GM23248 (cell line): ENCODE measurements around the gene CAPS.

Experiments used
- EZH2 ChIP-seq: fragments of 200-600 bp; sonication (generic); IDR thresholded peaks from 2 replicates; pipeline ENCODE4 v1.6.1; 2018; ENCODE audit warnings: antibody characterized with exemption, mild to moderate bottlenecking; ENCODE audit not compliant: insufficient read depth, poor library complexity, severe bottlenecking
- EZH2phosphoT487 ChIP-seq: fragments of 200-600 bp; sonication (generic); IDR thresholded peaks from 2 replicates; pipeline ENCODE4 v1.6.1; 2018; ENCODE audit warnings: antibody characterized with exemption, moderate library complexity, mild to moderate bottlenecking, low read depth; ENCODE audit not compliant: insufficient read depth

DNA sequence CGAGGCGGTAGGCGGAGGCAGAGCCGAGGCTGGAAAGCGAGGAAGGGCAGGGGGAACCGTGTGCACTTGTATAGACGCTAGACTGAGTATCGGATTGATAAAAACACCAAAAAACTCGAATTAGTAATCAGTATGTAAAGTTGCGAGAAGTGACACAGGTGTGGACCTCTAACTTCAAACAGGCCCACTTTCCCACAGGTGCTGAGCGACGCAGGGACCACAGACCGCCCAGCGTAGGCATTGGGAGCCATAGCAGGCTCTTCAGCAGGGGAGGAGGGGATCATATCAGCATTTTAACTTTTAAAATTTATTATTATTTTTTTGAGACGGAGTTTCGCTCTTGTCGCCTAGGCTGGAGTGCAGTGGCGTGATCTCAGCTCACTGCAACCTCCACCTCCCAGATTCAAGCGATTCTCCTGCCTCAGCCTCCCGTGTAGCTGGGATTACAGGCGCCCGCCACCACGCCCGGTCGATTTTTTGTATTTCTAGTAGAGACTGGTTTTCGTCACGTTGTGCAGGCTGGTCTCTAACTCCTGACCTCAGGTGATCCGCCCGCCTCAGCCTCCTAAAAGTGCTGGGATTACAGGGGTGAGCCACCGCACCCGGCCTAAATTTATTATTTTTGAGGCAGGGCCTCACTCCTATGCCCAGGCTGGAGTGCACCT is 8.8 kb upstream of the CAPS start:
- no peak for TF ChIP-seq EZH2
- TF ChIP-seq EZH2phosphoT487, result no peak
